HCT116 (cell line): Measurements from ENCODE around the gene KLF11. TPM values are rescaled to one million over a fixed set of nuclear protein-coding genes. Genes with fewer than 3 reads are reported as not detected.

Source experiments
- ATAC-seq: fragments of 200-7000 bp; cut with Tn5 transposase; 2 replicates; pipeline ENCODE4 v1.9.1; 2020; ENCODE audit warnings: mild to moderate bottlenecking, moderate library complexity
- BruUV-seq: library from RNA; stranded (reverse); fragments of 400-500 nt; replicated peaks from 2 replicates; lab custom pipeline; 2021; lab: Mats Ljungman, UMichigan
- CTCF ChIA-PET: fragments of 300-600 bp; sonication (Branson Sonifier 250); formaldehyde crosslinking; loops from one replicate; lab custom pipeline; 2021; ENCODE audit warnings: antibody characterized with exemption; lab: Charles Lee
- POLR2A ChIA-PET: fragments of 300-600, 350-600 bp; sonication (Branson Sonifier 250); formaldehyde crosslinking; loops from one replicate; lab custom pipeline; 2021; ENCODE audit warnings: antibody characterized with exemption; lab: Charles Lee
- RAD21 ChIA-PET, 2 experiments: fragments of 300-600 bp; sonication (Branson Sonifier 250); formaldehyde crosslinking; loops; one replicate each; lab custom pipeline; 2023; ENCODE audit warnings: low total read pairs in 2 of 2; ENCODE audit not compliant: uncharacterized antibody in 2 of 2, unreplicated experiment in 2 of 2, low non-redundant PET in 1 of 2; lab: Charles Lee
- DNase-seq: peaks from one replicate; pipeline ENCODE4 v3.0.0-alpha.2; 2010; ENCODE audit warnings: low read depth, low spot score
- H2AFZ ChIP-seq: fragments of 200-600 bp; shearing (Covaris generic), sonication (generic); 2 replicates; pipeline ENCODE4 v1.6.1; 2017; ENCODE audit warnings: low read depth, mixed run types, mixed read lengths, antibody characterized with exemption, low read length; ENCODE audit not compliant: poor library complexity, severe bottlenecking
- H3K27ac ChIP-seq: 2 replicates; pipeline ENCODE4 v1.5.1; 2012; ENCODE audit warnings: low read depth, low read length
- H3K27me3 ChIP-seq: fragments of 200-600 bp; sonication (generic); 2 replicates; pipeline ENCODE4 v1.6.1; 2016; ENCODE audit warnings: mixed run types, low read length, mixed read lengths; ENCODE audit not compliant: insufficient read depth
- H3K36me3 ChIP-seq, 2 experiments: fragments of 200-500 bp in 1 of 2; fragments of 200-600 bp in 1 of 2; sonication (Bioruptor generic) in 1 of 2; sonication (generic) in 1 of 2; 2 replicates each; pipeline versions ENCODE4 v1.5.1 to v1.6.1; 2014 to 2016; ENCODE audit warnings: low read length in 2 of 2, inconsistent platforms in 1 of 2, mixed read lengths in 1 of 2, mixed run types in 1 of 2; ENCODE audit not compliant: insufficient read depth in 2 of 2, control insufficient read depth in 1 of 2
- H3K4me1 ChIP-seq, 2 experiments: fragments of 200-600 bp in 1 of 2; sonication (generic) in 1 of 2; 2 replicates each; pipeline versions ENCODE4 v1.5.1 to v1.6.1; 2012 to 2017; ENCODE audit warnings: low read length in 2 of 2, inconsistent platforms in 1 of 2, mild to moderate bottlenecking in 1 of 2, mixed read lengths in 1 of 2, mixed run types in 1 of 2, moderate library complexity in 1 of 2; ENCODE audit not compliant: insufficient read depth in 2 of 2, control insufficient read depth in 1 of 2
- H3K4me2 ChIP-seq: fragments of 200-600 bp; sonication (generic); 2 replicates; pipeline ENCODE4 v1.6.1; 2017; ENCODE audit warnings: mixed run types, low read length, mixed read lengths
- H3K4me3 ChIP-seq, 2 experiments: fragments of 200-600 bp in 1 of 2; sonication (generic) in 1 of 2; replicated peaks in 1 of 2; 2 replicates each; pipeline ENCODE4 v1.5.1; 2011 to 2016; ENCODE audit warnings: low read length in 2 of 2, control low read depth in 1 of 2, low read depth in 1 of 2, mild to moderate bottlenecking in 1 of 2, mixed read lengths in 1 of 2, mixed run types in 1 of 2
- H3K79me2 ChIP-seq: fragments of 200-600 bp; sonication (generic); 2 replicates; pipeline ENCODE4 v1.6.1; 2017; ENCODE audit warnings: mild to moderate bottlenecking, mixed run types, low read length, moderate library complexity, mixed read lengths; ENCODE audit not compliant: insufficient read depth
- H3K9ac ChIP-seq: fragments of 200-600 bp; sonication (generic); 2 replicates; pipeline ENCODE4 v1.6.1; 2016; ENCODE audit warnings: low read length, mixed read lengths
- H3K9me2 ChIP-seq: fragments of 200-600 bp; sonication (generic), shearing (Covaris generic); 2 replicates; pipeline ENCODE4 v1.6.1; 2017; ENCODE audit warnings: mixed run types, mild to moderate bottlenecking, moderate library complexity; ENCODE audit not compliant: insufficient read depth
- H3K9me3 ChIP-seq, 2 experiments: fragments of 200-500 bp in 1 of 2; fragments of 200-600 bp in 1 of 2; sonication (Bioruptor generic) in 1 of 2; sonication (generic) in 1 of 2; 2 replicates each; pipeline ENCODE4 v1.6.1; 2014 to 2017; ENCODE audit warnings: low read length in 2 of 2, mixed read lengths in 2 of 2, inconsistent platforms in 1 of 2, low read depth in 1 of 2, mild to moderate bottlenecking in 1 of 2, mixed run types in 1 of 2, moderate library complexity in 1 of 2; ENCODE audit not compliant: control insufficient read depth in 1 of 2, insufficient read depth in 1 of 2
- H4K20me1 ChIP-seq: fragments of 200-600 bp; sonication (generic), shearing (Covaris generic); 2 replicates; pipeline ENCODE4 v1.6.1; 2017; ENCODE audit warnings: mixed run types, mild to moderate bottlenecking, moderate library complexity; ENCODE audit not compliant: insufficient read depth
- ATF3 ChIP-seq: IDR thresholded peaks from 2 replicates; pipeline ENCODE4 v1.6.1; 2012
- CEBPB ChIP-seq: IDR thresholded peaks from 2 replicates; pipeline ENCODE4 v1.6.1; 2012; ENCODE audit warnings: low read depth
- CTCF ChIP-seq, 3 experiments: fragments of 200-600 bp in 1 of 3; sonication (generic) in 1 of 3; IDR thresholded peaks in 2 of 3; conservative IDR thresholded peaks in 1 of 3; 2 replicates each; pipeline ENCODE4 v1.5.1; 2012 to 2017; ENCODE audit warnings: low read depth in 2 of 3, low read length in 2 of 3, antibody characterized with exemption in 1 of 3, borderline replicate concordance in 1 of 3, control low read depth in 1 of 3, mild to moderate bottlenecking in 1 of 3, mixed read lengths in 1 of 3, mixed run types in 1 of 3, moderate library complexity in 1 of 3; ENCODE audit not compliant: insufficient read depth in 1 of 3
- ELF1 ChIP-seq: IDR thresholded peaks from 2 replicates; pipeline ENCODE4 v1.6.1; 2012; ENCODE audit warnings: low read depth, borderline replicate concordance
- EZH2 ChIP-seq: fragments of 200-600 bp; sonication (generic); IDR thresholded peaks from 2 replicates; pipeline ENCODE4 v1.6.1; 2017; ENCODE audit warnings: antibody characterized with exemption, mixed run types
- EZH2phosphoT487 ChIP-seq: fragments of 200-600 bp; IDR thresholded peaks from 2 replicates; pipeline ENCODE4 v1.6.1; 2018; ENCODE audit warnings: antibody characterized with exemption, borderline replicate concordance
- JUND ChIP-seq: IDR thresholded peaks from 2 replicates; pipeline ENCODE4 v1.6.1; 2012
- MAX ChIP-seq: IDR thresholded peaks from 2 replicates; pipeline ENCODE4 v1.6.1; 2012
- POLR2A ChIP-seq: IDR thresholded peaks from 2 replicates; pipeline ENCODE4 v1.7.0; 2011; ENCODE audit warnings: borderline replicate concordance; ENCODE audit not compliant: insufficient read depth, insufficient read length; ENCODE audit errors: extremely low read depth
- POLR2AphosphoS5 ChIP-seq: IDR thresholded peaks from 2 replicates; pipeline ENCODE4 v1.6.1; 2011; ENCODE audit warnings: mild to moderate bottlenecking, low read depth, low read length, moderate library complexity
- RAD21 ChIP-seq: IDR thresholded peaks from 2 replicates; pipeline ENCODE4 v1.6.1; 2012; ENCODE audit warnings: low read depth, mild to moderate bottlenecking
- SIN3A ChIP-seq: IDR thresholded peaks from 2 replicates; pipeline ENCODE4 v1.6.1; 2012; ENCODE audit warnings: low read depth
- SP1 ChIP-seq: IDR thresholded peaks from 2 replicates; pipeline ENCODE4 v1.6.1; 2012; ENCODE audit warnings: low read depth
- TCF7L2 ChIP-seq: IDR thresholded peaks from 2 replicates; pipeline ENCODE4 v1.7.0; 2011; ENCODE audit warnings: borderline replicate concordance, inconsistent platforms; ENCODE audit not compliant: insufficient read depth, insufficient read length; ENCODE audit errors: extremely low read depth
- ZFX ChIP-seq: fragments of 450-650 bp; IDR thresholded peaks from 2 replicates; pipeline ENCODE4 v1.6.1; 2017
- ZNF274 ChIP-seq: fragments of 200-500 bp; sonication (Bioruptor generic); IDR thresholded peaks from 2 replicates; pipeline ENCODE4 v1.6.1; 2014; ENCODE audit warnings: mild to moderate bottlenecking, low read depth, low read length, inconsistent platforms
- intact Hi-C: fragments of 100-400 bp; cut with micrococcal nuclease; formaldehyde crosslinking; loops from 2 replicates; pipeline ENCODE4 v1.10.0; 2022
- total RNA-seq: library from RNA; stranded (reverse); gene quantifications from one replicate; pipeline ENCODE4 v1.2.1, GENCODE V29; 2021; ENCODE audit not compliant: unreplicated experiment

KLF11 gene
- total RNA-seq, 1 experiment from 2014 or later, result 9.0 TPM

GRCh38 chr2:9997936-9998335 is 45.4 kb upstream of the KLF11 start:
- Histone ChIP-seq H3K4me3 (no peak overlapping the region), H4K20me1 (no peaks in the 10 kb centered on the region), H3K9ac (no peak overlapping the region), H3K9me2 (no peaks in the 10 kb centered on the region), H2AFZ (no peak overlapping the region), H3K4me2 (no peak overlapping the region), H3K27ac (no peak overlapping the region), H3K36me3 (peaks cover 0 to 3% of the 10 kb centered on the region in 2 experiments; a peak in 1 of 4 replicates), H3K9me3 (no peaks in the 10 kb centered on the region), H3K4me1 (no peaks in the 10 kb centered on the region), H3K27me3 (no peaks in the 10 kb centered on the region), H3K79me2 (no peaks in the 10 kb centered on the region)
- intact Hi-C loops, result no loop called here
- DNase-seq, result no peak
- ChIA-PET RAD21 (no interaction called here), CTCF (interaction anchor here (0.9 kb wide), 1 partner anchor 14 kb away, joined by 4 read pairs; no protein-coding TSS in a partner anchor), POLR2A (no interaction called here)
- no peak for ATAC-seq
- TF ChIP-seq RAD21 (no peak), EZH2phosphoT487 (no peak), CEBPB (no peak), TCF7L2 (no peak), POLR2A (no peak), ZFX (no peak), SP1 (no peak), POLR2AphosphoS5 (no peak), JUND (no peak), ATF3 (no peak), MAX (no peak), EZH2 (no peak), CTCF (IDR thresholded peaks at IDR 0.05 in 2 of 3, conservative IDR thresholded peaks at IDR 0.05 in 1 of 3; ENCODE audit: borderline replicate concordance in 1 of 3, insufficient read depth in 1 of 3, low read depth in 2 of 3, low read length in 2 of 3) (no peak), ELF1 (no peak), SIN3A (no peak), ZNF274 (no peak)
- no TSS peak for BruUV-seq
